Measurements from ENCODE around the gene C1orf159. TPM values are rescaled to one million over a fixed set of nuclear protein-coding genes. Genes with fewer than 3 reads are reported as not detected.

The C1orf159 gene
- polyA plus RNA-seq, 1 donor (not counting 4 experiments of a cell fraction or from before 2014, with no cell fraction given) = 6.1 TPM

DNA sequence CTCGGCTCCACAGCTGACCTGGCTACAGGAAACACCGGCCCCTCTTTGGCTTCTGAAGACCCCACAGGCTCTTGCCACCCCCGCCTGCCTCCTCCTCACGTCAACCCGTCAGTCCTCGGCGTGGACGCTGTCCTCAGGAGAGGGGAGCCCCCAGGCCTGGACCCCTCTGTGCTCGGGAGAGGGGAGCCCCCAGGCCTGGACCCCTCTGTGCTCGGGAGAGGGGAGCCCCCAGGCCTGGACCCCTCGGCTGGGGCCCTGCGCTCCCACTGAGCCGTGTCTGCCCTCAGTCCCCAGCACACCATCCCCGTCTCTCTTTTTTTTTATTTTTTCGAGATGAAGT lies 26.0 kb upstream of the C1orf159 start:
- TF ChIP-seq EZH2 (IDR thresholded peaks at IDR 0.05; ENCODE audit: low read length) = no peak
- TF ChIP-seq, protein P1, sequence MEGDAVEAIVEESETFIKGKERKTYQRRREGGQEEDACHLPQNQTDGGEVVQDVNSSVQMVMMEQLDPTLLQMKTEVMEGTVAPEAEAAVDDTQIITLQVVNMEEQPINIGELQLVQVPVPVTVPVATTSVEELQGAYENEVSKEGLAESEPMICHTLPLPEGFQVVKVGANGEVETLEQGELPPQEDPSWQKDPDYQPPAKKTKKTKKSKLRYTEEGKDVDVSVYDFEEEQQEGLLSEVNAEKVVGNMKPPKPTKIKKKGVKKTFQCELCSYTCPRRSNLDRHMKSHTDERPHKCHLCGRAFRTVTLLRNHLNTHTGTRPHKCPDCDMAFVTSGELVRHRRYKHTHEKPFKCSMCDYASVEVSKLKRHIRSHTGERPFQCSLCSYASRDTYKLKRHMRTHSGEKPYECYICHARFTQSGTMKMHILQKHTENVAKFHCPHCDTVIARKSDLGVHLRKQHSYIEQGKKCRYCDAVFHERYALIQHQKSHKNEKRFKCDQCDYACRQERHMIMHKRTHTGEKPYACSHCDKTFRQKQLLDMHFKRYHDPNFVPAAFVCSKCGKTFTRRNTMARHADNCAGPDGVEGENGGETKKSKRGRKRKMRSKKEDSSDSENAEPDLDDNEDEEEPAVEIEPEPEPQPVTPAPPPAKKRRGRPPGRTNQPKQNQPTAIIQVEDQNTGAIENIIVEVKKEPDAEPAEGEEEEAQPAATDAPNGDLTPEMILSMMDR (optimal IDR thresholded peaks at IDR 0.05 in 1 of 3, IDR thresholded peaks at IDR 0.05 in 1 of 3, conservative IDR thresholded peaks at IDR 0.05 in 1 of 3; ENCODE audit: extremely low read depth in 1 of 3, insufficient read depth in 2 of 3, low read length in 3 of 3) = no peak
- no peaks in the 10 kb centered on the region for H3K9me1 ChIP-seq (ENCODE audit: control insufficient read depth, extremely low read depth, insufficient read depth, low read length)
- no peak overlapping the region for H3K9ac ChIP-seq (ENCODE audit: control insufficient read depth, extremely low read depth, insufficient read depth, low read length)
- H3K4me2 ChIP-seq (ENCODE audit: control insufficient read depth, extremely low read depth, insufficient read depth, low read depth, low read length) = no peak overlapping the region
- no peaks in the 10 kb centered on the region for H3K36me3 ChIP-seq (ENCODE audit: control insufficient read depth in 2 of 2, extremely low read depth in 1 of 2, insufficient read depth in 2 of 2, low read length in 2 of 2)
- peaks cover 14% of the 10 kb centered on the region for H3K4me1 ChIP-seq (ENCODE audit: control insufficient read depth, extremely low read depth, insufficient read depth, low read length)
- no peak overlapping the region for H2AFZ ChIP-seq (ENCODE audit: control insufficient read depth, low read length)
- FAIRE-seq (no peak), DNase-seq (ENCODE audit: low read depth, low spot score) (no peak)
- H3K9me3 ChIP-seq (ENCODE audit: control insufficient read depth, low read depth, low read length) = no peaks in the 10 kb centered on the region
- no peak overlapping the region for H3K4me3 ChIP-seq (ENCODE audit: control insufficient read depth in 2 of 3, extremely low read depth in 1 of 3, insufficient read depth in 2 of 3, low read depth in 1 of 3, low read length in 3 of 3)
- dilution Hi-C loops (cut with MboI; ENCODE audit: extremely low pct_ligation_motif_present, low sequenced_read_pairs) = no loop called here
- peaks cover 9% of the 10 kb centered on the region for H3K27me3 ChIP-seq (ENCODE audit: control insufficient read depth, extremely low read depth, insufficient read depth, low read length)
- H4K20me1 ChIP-seq (ENCODE audit: control insufficient read depth, extremely low read depth, insufficient read depth, low read length) = no peaks in the 10 kb centered on the region
- H3K79me2 ChIP-seq (ENCODE audit: control insufficient read depth, insufficient read depth, low read length) = no peaks in the 10 kb centered on the region
- H3K27ac ChIP-seq (ENCODE audit: control insufficient read depth, insufficient read depth, low read length) = no peak overlapping the region

- TF ChIP-seq, protein P1 (optimal IDR thresholded peaks at IDR 0.05 in 1 of 3, IDR thresholded peaks at IDR 0.05 in 1 of 3, conservative IDR thresholded peaks at IDR 0.05 in 1 of 3; ENCODE audit: extremely low read depth in 1 of 3, insufficient read depth in 2 of 3, low read length in 3 of 3) = no peak
- no peak for TF ChIP-seq EZH2 (IDR thresholded peaks at IDR 0.05; ENCODE audit: low read length)
- H3K79me2 ChIP-seq (ENCODE audit: control insufficient read depth, insufficient read depth, low read length) = no peaks in the 10 kb centered on the region
- H4K20me1 ChIP-seq (ENCODE audit: control insufficient read depth, extremely low read depth, insufficient read depth, low read length) = no peaks in the 10 kb centered on the region
- H3K9me1 ChIP-seq (ENCODE audit: control insufficient read depth, extremely low read depth, insufficient read depth, low read length) = no peaks in the 10 kb centered on the region
- H3K4me3 ChIP-seq (ENCODE audit: control insufficient read depth in 2 of 3, extremely low read depth in 1 of 3, insufficient read depth in 2 of 3, low read depth in 1 of 3, low read length in 3 of 3) = no peak overlapping the region
- dilution Hi-C loops (cut with MboI; ENCODE audit: extremely low pct_ligation_motif_present, low sequenced_read_pairs) = no loop called here
- peaks cover 14% of the 10 kb centered on the region for H3K27me3 ChIP-seq (ENCODE audit: control insufficient read depth, extremely low read depth, insufficient read depth, low read length)
- no peaks in the 10 kb centered on the region for H3K9me3 ChIP-seq (ENCODE audit: control insufficient read depth, low read depth, low read length)
- H3K27ac ChIP-seq (ENCODE audit: control insufficient read depth, insufficient read depth, low read length) = no peak overlapping the region
- H3K36me3 ChIP-seq (ENCODE audit: control insufficient read depth in 2 of 2, extremely low read depth in 1 of 2, insufficient read depth in 2 of 2, low read length in 2 of 2) = no peaks in the 10 kb centered on the region
- FAIRE-seq (no peak), DNase-seq (ENCODE audit: low read depth, low spot score) (no peak)
- no peak overlapping the region for H3K9ac ChIP-seq (ENCODE audit: control insufficient read depth, extremely low read depth, insufficient read depth, low read length)
- H3K4me1 ChIP-seq (ENCODE audit: control insufficient read depth, extremely low read depth, insufficient read depth, low read length) = peaks cover 14% of the 10 kb centered on the region
- H3K4me2 ChIP-seq (ENCODE audit: control insufficient read depth, extremely low read depth, insufficient read depth, low read depth, low read length) = no peak overlapping the region
- no peak overlapping the region for H2AFZ ChIP-seq (ENCODE audit: control insufficient read depth, low read length)
Observed at GRCh38 chr1:1141244-1141910, 25.5 kb upstream of the C1orf159 start.

Measured in keratinocyte (primary cell).